ENCODE data around the gene STAC3. TPM values are rescaled to one million over a fixed set of nuclear protein-coding genes. Genes with fewer than 3 reads are reported as not detected.

The STAC3 gene
- total RNA-seq, 1 donor from 2014 or later: 0.75 TPM

GRCh38 chr12:57266681-57267080 lies 15.7 kb upstream of the STAC3 start:
- Histone ChIP-seq H3K27ac (ENCODE audit: low read depth, low read length) (no peak overlapping the region), H3K9ac (ENCODE audit: low read length) (no peak overlapping the region), H3K4me1 (ENCODE audit: insufficient read depth, low read length) (no peaks in the 10 kb centered on the region), H3K36me3 (ENCODE audit: insufficient read depth, low read length) (peaks cover 24% of the 10 kb centered on the region), H3K9me3 (ENCODE audit: insufficient read depth, low read depth, low read length) (no peaks in the 10 kb centered on the region), H3K27me3 (ENCODE audit: insufficient read depth, low read length) (no peaks in the 10 kb centered on the region), H3K79me2 (ENCODE audit: insufficient read depth, low read length) (no peaks in the 10 kb centered on the region), H4K20me1 (ENCODE audit: insufficient read depth, low read length) (no peaks in the 10 kb centered on the region), H2AFZ (ENCODE audit: low read depth, low read length) (no peak overlapping the region), H3K4me3 (ENCODE audit: insufficient read depth, low read depth, low read length) (no peak overlapping the region), H3K4me2 (ENCODE audit: low read length) (no peak overlapping the region)
- no peaks in the 10 kb centered on the region for H3K9me3 Mint-ChIP-seq (ENCODE audit: unreplicated experiment)
- no peak for TF ChIP-seq EZH2 (IDR thresholded peaks at IDR 0.05; ENCODE audit: insufficient read depth, low read length)
- DNase-seq (ENCODE audit: low read depth): no peak
- no peak overlapping the region for H3K4me3 Mint-ChIP-seq (ENCODE audit: unreplicated experiment)
- H3K27me3 Mint-ChIP-seq (ENCODE audit: low read depth, unreplicated experiment): no peaks in the 10 kb centered on the region
- no peak overlapping the region for H3K27ac Mint-ChIP-seq (ENCODE audit: unreplicated experiment)
- peaks cover 9% of the 10 kb centered on the region for H3K4me1 Mint-ChIP-seq (ENCODE audit: low read depth, unreplicated experiment)
- H3K36me3 Mint-ChIP-seq (ENCODE audit: low read depth, unreplicated experiment): peaks cover 15% of the 10 kb centered on the region
- no peak for FAIRE-seq

- Histone ChIP-seq H3K79me2 (ENCODE audit: insufficient read depth, low read length) (no peaks in the 10 kb centered on the region), H3K4me1 (ENCODE audit: insufficient read depth, low read length) (no peaks in the 10 kb centered on the region), H3K9ac (ENCODE audit: low read length) (no peak overlapping the region), H3K4me3 (ENCODE audit: insufficient read depth, low read depth, low read length) (no peak overlapping the region), H2AFZ (ENCODE audit: low read depth, low read length) (no peak overlapping the region), H3K36me3 (ENCODE audit: insufficient read depth, low read length) (peaks cover 18% of the 10 kb centered on the region), H3K9me3 (ENCODE audit: insufficient read depth, low read depth, low read length) (no peaks in the 10 kb centered on the region), H3K27ac (ENCODE audit: low read depth, low read length) (no peak overlapping the region), H3K4me2 (ENCODE audit: low read length) (no peak overlapping the region), H3K27me3 (ENCODE audit: insufficient read depth, low read length) (no peaks in the 10 kb centered on the region), H4K20me1 (ENCODE audit: insufficient read depth, low read length) (no peaks in the 10 kb centered on the region)
- H3K4me3 Mint-ChIP-seq (ENCODE audit: unreplicated experiment): no peak overlapping the region
- H3K4me1 Mint-ChIP-seq (ENCODE audit: low read depth, unreplicated experiment): peaks cover 5% of the 10 kb centered on the region
- peaks cover 2% of the 10 kb centered on the region for H3K27me3 Mint-ChIP-seq (ENCODE audit: low read depth, unreplicated experiment)
- DNase-seq (ENCODE audit: low read depth): no peak
- no peaks in the 10 kb centered on the region for H3K9me3 Mint-ChIP-seq (ENCODE audit: unreplicated experiment)
- no peak overlapping the region for H3K27ac Mint-ChIP-seq (ENCODE audit: unreplicated experiment)
- H3K36me3 Mint-ChIP-seq (ENCODE audit: low read depth, unreplicated experiment): peaks cover 9% of the 10 kb centered on the region
- TF ChIP-seq EZH2 (IDR thresholded peaks at IDR 0.05; ENCODE audit: insufficient read depth, low read length) (no peak), CTCF (IDR thresholded peaks at IDR 0.05; ENCODE audit: insufficient read depth, low read depth, low read length) (no peak)
- FAIRE-seq: no peak
Measured at GRCh38 chr12:57263096-57263495, 12.1 kb upstream of the STAC3 start.

GRCh38 chr12:57262126-57262822 lies 11.3 kb upstream of the STAC3 start:
- H3K4me3 ChIP-seq (ENCODE audit: insufficient read depth, low read depth, low read length): no peak overlapping the region
- peaks cover 20% of the 10 kb centered on the region for H3K36me3 ChIP-seq (ENCODE audit: insufficient read depth, low read length)
- Mint-ChIP-seq H3K27me3 (ENCODE audit: low read depth, unreplicated experiment) (peaks cover 2% of the 10 kb centered on the region), H3K4me1 (ENCODE audit: low read depth, unreplicated experiment) (peaks cover 2% of the 10 kb centered on the region), H3K36me3 (ENCODE audit: low read depth, unreplicated experiment) (peaks cover 6% of the 10 kb centered on the region), H3K4me3 (ENCODE audit: unreplicated experiment) (no peak overlapping the region), H3K27ac (ENCODE audit: unreplicated experiment) (no peak overlapping the region), H3K9me3 (ENCODE audit: unreplicated experiment) (no peaks in the 10 kb centered on the region)
- no peak for TF ChIP-seq EZH2 (IDR thresholded peaks at IDR 0.05; ENCODE audit: insufficient read depth, low read length)
- TF ChIP-seq CTCF (IDR thresholded peaks at IDR 0.05; ENCODE audit: insufficient read depth, low read depth, low read length): no peak
- FAIRE-seq (no peak), DNase-seq (ENCODE audit: low read depth) (no peak)
- H3K4me2 ChIP-seq (ENCODE audit: low read length): no peak overlapping the region
- H3K79me2 ChIP-seq (ENCODE audit: insufficient read depth, low read length): no peaks in the 10 kb centered on the region
- no peaks in the 10 kb centered on the region for H3K9me3 ChIP-seq (ENCODE audit: insufficient read depth, low read depth, low read length)
- no peak overlapping the region for H3K9ac ChIP-seq (ENCODE audit: low read length)
- no peaks in the 10 kb centered on the region for H3K4me1 ChIP-seq (ENCODE audit: insufficient read depth, low read length)
- H3K27ac ChIP-seq (ENCODE audit: low read depth, low read length): no peak overlapping the region
- no peaks in the 10 kb centered on the region for H3K27me3 ChIP-seq (ENCODE audit: insufficient read depth, low read length)
- no peaks in the 10 kb centered on the region for H4K20me1 ChIP-seq (ENCODE audit: insufficient read depth, low read length)
- no peak overlapping the region for H2AFZ ChIP-seq (ENCODE audit: low read depth, low read length)

Measured in astrocyte (in vitro differentiated cells and primary cell).